CD4-positive, alpha-beta T cell treated with Interleukin-15 for 4 hours (primary cell): ENCODE results near the gene ANGEL1.

Source experiments
- DNase-seq: peaks from one replicate; pipeline ENCODE4 v3.0.0-alpha.2; 2020; ENCODE audit warnings: low spot score

ANGEL1 gene

DNA sequence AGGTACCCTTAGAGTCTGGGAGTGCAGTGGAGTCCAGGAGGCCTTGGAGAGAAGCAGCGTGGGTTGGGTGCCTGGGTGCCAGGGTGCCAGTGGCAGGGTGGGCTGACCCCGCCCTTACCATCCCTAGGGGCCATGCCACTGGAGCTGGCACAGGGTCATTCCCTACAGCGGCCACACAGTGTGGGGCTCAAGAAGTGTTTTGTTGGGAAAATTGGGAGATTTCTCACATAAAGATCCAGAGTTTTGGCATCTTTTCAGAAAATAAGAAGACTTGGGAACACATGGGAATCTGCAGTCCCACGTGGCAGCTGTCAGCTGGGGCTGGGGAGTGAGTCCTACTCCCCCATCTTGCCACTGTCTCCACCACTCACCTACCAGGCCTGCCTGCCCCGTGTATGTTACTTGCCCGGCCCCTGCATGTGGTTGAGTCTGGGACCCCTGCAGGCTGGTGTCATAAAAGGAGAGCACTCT is 47.2 kb downstream of the ANGEL1 start:
- DNase-seq: no peak

DNA sequence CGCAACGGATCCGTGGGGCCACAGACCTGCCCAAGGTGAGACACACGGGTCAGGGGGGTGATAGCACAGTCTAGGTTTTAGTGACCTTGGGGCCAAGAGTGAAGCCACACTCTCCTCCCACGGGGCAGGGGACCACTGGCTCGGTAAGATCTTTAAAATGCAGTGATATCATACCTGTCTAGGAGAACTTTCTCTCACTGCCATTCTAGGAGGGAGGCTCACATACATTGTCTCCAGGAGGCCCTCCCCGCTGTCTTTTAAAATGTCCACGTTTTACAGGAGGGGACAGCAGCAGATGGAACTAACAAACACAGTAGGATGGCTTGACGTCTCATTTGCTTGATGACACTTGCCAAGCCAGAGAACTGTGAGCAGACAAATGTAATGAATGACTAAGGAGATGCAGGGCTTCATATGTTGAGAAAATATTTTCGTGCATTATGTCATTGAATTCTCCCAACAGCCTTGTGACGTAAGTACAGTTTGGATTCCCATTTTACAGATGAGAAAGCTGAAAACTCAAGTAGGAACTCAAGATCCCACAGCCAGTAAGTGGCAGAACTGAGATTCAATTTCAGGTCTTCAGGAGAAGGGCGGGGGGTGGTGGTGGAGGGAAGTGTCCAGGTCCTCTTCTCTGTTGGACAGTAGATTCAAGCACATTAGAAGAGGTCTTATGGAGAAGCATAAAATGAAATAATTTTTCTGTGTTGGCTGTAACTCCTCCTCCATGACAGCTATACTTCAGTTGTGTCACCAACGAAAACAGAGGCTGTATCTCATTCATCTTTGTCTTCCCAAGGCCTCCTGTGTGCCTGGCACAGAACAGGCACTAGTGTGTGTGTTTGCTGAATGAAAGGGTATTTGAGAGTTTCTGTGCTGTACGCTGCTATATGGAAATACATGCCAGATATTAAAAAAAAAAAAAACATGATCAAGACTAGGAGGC is 49.3 kb downstream of the ANGEL1 start:
- no peak for DNase-seq

DNA sequence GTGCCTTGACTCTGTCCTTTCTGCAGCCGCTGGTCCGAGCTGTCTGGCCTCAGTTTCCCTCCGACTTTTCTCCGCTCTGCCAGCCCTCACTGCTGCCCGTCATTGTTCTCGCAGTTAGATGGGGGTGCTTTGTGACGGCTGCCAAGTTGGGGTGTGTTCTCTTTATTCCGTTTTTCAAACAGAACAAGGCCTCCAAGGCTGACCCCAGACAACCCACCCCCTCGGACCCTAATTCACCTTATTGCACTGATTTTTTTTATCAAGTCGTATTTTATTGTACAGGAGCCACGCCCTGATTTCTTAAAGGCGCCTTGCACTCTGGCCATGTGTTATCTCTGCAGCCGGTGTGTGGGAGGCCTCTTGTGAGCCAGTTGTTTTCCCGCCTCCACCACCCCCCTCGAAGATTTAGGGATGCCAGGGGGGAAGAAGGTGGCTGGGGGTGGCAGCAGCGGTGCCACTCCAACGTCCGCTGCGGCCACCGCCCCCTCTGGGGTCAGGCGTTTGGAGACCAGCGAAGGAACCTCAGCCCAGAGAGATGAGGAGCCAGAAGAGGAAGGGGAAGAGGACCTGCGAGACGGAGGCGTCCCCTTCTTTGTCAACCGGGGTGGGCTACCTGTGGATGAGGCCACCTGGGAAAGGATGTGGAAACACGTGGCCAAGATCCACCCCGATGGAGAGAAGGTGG is 50.1 kb downstream of the ANGEL1 start:
- no peak for DNase-seq

DNA sequence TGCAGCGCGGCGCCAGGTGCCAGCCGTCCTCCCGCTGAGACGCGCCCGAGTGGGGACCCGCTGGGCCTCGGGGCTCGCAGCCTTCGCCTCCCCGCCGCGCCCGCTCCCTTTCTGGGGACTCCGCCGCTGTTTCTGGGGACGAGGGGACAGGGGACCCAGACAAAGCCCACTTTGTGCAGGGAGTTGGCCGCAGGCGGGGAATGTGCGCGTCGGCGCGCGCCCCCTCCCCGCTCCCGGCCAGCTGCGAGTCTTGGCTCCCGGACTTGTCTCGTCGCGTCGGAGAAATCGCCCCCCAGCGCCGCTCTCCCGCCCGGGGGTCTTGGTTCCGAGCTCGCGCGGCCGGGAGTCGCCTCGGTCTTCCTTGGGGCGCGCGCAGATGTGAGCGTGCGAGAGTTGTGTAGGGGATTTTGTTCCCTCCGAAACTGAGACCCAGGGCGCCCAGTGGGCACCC is 50.7 kb downstream of the ANGEL1 start:
- no peak for DNase-seq

DNA sequence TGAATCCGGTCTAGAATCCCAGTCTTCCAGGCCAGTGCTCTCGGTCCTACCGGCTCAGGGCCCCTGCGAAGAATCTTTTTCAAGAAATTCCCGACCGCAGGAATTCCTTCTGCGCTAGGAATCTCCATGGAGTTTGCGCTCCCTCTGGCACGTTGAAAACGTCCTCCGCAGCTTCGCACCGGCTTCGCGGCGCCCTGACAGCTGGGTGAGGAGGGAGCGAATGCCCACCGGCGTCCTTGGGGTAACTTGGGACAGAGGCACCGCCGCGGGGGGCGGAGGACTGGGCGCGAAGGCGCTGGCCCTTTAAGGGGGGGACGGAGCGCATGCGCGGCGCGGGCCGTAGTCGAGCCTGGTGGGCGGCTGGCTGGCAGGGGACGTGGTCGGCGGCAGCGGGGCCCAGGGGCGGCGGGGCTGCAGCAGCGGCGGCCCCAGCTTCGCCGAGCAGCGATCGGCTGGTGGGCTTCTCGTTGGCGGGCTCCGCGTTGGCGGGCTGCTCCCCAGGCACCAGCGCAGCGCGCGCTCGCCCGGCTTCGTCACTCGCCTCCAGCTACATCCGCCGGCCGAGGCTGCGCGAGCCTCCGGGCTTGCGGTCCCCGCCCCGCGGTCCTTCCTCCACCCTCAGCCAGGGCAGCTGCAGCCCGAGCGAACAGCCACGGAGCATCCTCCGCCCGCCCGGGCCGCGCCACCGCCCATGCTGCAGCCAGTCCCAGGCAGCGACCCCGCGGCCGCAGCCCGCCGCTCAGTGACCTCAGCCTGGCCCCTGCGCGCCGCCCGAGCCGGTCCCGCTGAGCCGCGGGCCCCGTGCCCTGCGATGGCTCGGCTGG is 51.3 kb downstream of the ANGEL1 start, which contains the start of gene VASH1:
TSS of gene VASH1 (plus strand) at position 333 of the 824 bp plus-strand sequence. CDS start 1,354 bp downstream, outside the sequence.
- peak; percentile 52 for DNase-seq

DNA sequence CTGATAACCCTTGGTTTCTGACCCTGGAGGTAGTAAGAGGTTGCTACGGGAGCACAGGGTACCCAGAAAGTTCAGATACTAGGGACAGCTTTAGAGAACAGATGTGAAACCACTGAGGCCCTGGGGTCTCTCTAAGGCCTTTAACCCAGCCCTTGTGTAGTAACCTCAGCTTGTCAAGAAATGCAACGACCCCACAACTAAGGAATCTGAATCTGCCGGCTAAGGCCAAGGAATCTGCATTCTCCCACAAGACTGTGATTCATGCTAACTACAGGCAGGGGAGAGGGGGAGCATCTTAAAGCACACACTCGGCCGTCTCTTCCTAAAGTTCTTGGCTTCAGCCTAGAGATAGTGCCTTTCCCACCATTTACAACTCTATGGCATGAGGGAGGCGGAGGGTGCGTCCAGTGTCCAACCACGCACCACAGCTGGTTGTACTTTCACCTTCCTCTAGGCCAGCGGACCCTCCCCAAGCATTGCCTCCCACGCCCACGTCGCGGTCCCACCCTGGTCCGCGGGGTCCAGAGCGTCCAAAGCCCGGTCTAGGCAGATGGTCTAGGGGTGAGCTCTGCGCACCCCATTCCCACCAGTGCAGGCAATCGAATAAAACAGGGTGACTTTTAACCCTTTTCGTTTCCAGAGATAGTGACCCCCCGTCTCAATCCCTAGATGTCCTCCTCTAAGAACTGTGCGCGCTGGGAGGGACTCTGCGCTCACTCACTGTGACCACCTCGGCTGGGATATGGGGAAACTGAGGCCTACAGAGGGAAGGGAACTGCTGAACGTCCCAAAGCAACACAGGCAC is 52.1 kb downstream of the ANGEL1 start:
- no peak for DNase-seq

DNA sequence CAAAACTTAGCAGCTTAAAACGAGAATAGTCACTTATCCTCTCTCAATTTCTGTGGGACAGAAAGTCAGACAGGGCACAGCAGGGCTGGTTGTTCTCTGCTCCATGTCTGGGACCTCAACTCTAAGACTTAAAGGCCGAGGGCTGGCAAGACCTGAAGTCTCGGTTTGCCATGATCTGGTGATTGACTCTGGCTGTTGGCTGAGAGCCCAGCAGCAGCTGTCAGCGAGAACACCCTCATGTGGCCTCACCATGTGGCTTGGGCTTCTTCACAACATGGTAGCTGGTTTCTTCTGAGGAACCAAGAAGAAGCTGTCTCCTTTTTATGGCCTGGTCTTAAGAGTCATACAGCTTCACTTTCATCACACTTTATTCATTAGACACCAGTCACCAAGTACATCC is 53.1 kb downstream of the ANGEL1 start:
- DNase-seq: no peak

DNA sequence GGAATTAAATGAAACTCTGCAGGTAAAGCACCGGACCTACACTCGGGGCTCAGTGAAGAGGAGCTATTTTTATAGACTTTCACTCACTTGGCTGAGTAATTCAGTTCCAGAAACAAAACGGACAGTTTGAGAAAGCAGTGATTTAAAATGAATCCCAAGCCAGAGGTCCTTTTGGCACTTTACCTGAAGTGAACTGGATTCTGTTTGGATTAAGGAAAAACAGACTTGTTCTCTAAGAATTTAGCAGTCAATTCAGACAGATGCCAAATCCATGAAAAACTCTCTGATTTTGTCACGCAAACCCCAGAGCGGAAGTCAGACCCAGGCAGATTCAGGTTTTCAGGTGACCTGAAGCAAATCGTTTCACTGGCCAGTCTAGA is 56.3 kb downstream of the ANGEL1 start:
- no peak for DNase-seq

DNA sequence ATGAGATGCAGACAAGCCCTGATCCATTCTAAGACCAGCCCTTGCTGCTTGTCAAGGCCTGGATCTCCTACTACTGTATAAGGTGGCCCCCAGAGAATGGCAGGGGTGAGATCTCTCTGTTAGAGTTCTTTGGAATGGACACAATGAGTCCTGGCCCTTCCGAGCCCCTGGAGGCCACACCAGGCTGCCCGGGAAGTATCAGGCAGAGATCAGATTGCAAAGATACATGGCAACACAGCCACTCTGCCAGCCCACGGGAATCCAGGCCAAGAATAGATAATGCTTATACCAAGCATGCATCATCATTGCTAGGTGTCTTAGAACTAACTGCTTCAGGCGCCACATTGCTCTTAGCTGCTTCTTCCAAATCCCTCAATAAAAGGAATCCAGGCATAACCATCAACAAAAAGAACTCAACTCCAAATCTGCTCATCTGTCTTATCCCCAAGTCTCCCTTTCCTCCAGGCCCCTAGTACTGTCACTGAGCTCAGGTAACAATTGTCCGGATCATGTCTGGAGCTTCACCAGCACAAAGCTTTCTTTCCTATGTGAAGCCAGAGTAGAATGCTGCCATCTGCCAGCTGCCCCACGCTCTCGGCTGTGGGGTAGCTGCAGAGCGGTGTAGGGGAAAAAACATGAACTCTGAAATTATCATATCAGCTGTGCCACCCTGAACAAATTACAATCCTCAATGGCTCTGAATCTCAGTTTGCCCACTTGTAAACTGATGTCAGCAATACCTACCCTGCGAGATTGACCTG is 56.9 kb downstream of the ANGEL1 start:
- no peak for DNase-seq

DNA sequence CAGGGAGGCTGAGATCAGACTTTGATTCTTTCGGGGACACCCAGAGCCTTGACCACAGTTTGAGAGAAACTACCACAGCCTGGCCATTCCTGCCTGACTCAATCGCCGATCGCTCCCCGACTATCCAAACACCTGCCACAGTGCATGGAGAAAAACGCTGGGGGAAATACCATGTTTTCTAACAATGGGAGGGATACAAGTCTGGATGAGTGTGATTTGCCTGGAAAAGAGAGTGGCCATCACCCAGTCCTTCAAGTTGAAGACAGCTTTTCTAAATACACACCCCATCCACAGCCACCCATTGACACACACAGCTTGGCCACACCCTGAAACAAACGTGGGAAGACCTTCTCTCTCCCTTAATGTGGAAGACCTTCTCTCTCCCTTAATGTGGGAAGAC is 58.1 kb downstream of the ANGEL1 start:
- DNase-seq: no peak

DNA sequence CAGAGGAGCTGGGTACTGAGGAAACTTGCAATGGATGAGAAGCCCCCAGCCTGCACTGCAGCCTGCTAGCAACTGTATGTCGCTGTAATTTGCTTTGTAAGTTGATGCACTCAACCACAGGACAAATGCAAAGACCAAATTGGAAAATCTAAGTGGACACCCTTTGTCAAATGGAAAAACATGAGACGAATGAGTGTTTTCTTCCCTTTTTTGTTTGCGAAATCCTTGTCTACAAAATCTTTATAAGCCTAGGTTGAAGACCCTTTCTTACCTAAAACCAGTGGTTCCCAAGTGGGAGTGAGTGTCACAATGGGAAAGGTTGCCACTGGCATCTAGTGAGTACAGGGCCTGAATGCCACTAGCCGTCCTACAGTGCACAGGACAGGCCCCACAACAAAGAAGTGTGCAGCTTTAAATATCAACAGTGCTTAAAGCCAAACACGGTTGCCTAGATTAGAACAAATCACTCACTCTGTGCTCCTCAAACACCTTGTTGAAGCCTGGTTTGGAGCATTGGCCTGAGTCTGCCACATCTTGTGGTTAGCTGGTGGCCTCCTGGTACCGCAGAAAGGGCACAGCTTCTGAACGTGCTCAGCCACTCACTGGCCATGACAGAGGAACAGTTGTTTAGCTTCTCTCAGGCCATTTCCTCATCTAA is 59.0 kb downstream of the ANGEL1 start:
- no peak for DNase-seq

DNA sequence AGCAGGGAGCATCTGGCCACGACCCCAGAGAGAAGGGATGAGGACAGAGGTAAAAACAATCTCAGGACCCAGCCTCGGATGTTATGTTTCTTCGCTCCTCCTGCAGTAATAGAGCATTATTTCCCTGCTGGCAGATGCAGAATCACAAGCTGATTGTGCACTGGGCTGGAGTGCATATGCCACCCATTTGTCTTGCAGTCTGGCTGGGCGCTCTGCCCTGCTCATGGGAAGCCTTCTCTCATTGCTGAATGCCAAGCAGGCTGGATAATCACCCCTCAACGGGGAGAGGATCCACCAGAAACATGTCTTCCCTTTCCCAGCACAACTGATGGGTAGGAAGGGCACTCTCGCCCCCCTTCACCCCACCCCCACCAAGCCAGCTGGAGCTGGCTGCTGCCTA is 59.9 kb downstream of the ANGEL1 start:
- no peak for DNase-seq

DNA sequence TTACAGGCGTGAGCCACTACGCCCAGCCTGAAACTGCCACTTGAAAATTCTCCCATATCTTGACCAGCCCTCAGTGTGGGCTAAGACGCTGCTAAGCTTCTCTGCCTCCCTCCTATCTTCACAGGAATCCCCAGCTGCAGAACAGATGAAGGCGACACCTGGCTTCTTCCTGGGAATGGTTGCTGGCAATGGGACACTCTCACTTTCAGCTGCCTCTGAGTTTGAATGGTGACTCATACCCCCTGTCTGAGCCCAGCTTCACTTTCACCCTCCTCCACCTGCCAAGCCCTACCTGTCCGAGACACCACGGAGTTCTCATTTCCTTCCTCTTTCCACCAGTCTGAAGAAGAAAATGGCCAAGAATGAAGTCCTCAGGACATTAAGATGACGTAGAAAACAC is 69.7 kb downstream of the ANGEL1 start:
- DNase-seq: no peak

DNA sequence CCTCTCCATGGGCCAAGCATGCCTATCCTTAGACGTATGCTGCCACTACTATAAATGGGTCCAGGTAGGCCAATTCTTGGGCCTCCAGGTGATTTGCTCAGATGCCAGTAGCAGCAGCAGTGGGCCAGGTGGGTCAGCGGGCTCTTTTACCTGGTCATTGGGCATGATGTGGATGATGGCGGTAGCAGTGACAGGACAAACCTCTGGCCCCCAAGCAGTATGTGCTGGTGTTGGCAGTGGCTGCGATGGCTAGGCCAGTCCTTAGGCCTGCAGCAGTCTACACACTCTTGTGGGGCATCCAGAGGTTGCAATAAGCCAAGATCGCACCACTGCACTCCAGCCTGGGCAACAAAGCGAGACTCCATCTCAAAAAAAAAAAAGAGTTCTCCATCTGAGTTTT is 70.5 kb downstream of the ANGEL1 start:
- DNase-seq: no peak

DNA sequence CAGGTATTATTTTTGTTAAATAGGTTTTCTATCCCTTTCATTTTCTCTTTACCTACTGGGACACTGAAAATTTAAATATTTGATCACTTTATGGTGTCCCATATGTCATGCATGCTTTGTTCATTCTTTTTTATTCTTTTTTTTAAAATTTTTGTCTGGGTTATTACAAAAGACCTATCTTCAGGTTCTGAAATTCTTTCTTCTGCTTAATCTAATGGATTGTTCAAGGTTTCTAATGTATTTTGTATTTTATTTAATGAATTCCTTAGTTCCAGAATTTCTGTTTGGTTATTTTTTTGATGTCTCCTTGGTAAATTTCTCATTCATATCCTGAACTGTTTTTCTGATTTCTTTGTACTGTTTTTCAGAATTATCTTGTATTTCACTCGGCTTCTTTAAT is 71.6 kb downstream of the ANGEL1 start:
- no peak for DNase-seq
